Suprapubic skin (tissue), 4 donors: ENCODE data around the gene TPT1. TPM values are rescaled to one million over a fixed set of nuclear protein-coding genes. Genes with fewer than 3 reads are reported as not detected.
"Not testable (repeated sequence)": the region's sequence is repeated elsewhere in the genome, so short reads cannot be mapped to it uniquely, and the experiment has no call there.

Source experiments
- DNase-seq, 2 donors: peaks; one replicate each; pipeline ENCODE4 v3.0.0-alpha.2; 2019; ENCODE audit warnings: low spot score in 2 of 2
- H3K27ac ChIP-seq: fragments of 200-600 bp; sonication (generic); one replicate; pipeline ENCODE4 v1.5.1; 2019
- H3K27me3 ChIP-seq: fragments of 200-600 bp; sonication (generic); one replicate; pipeline ENCODE4 v1.5.1; 2019
- H3K36me3 ChIP-seq: fragments of 200-600 bp; sonication (generic); one replicate; pipeline ENCODE4 v1.5.1; 2019
- H3K4me1 ChIP-seq: fragments of 200-600 bp; sonication (generic); one replicate; pipeline ENCODE4 v1.5.1; 2019
- H3K4me3 ChIP-seq: fragments of 200-600 bp; sonication (generic); one replicate; pipeline ENCODE4 v1.5.1; 2019; ENCODE audit warnings: mild to moderate bottlenecking
- H3K9me3 ChIP-seq: fragments of 200-600 bp; sonication (generic); one replicate; pipeline ENCODE4 v1.5.1; 2019
- EP300 ChIP-seq: sonication (generic); formaldehyde crosslinking; IDR thresholded peaks from one replicate; pipeline ENCODE4 v1.6.1; 2017; ENCODE audit warnings: antibody characterized with exemption
- POLR2A ChIP-seq, 2 donors: fragments of 450-650 bp; IDR thresholded peaks; one replicate each; pipeline ENCODE4 v1.6.1; 2017; ENCODE audit warnings: antibody characterized with exemption in 2 of 2, mild to moderate bottlenecking in 2 of 2, moderate library complexity in 2 of 2
- POLR2AphosphoS5 ChIP-seq, 3 donors: sonication (generic); formaldehyde crosslinking; IDR thresholded peaks; one replicate each; pipeline ENCODE4 v1.6.1; 2017; ENCODE audit warnings: antibody characterized with exemption in 3 of 3
- WGBS: methylation state at CpG from one replicate; pipeline ENCODE4 v1.1.5; 2018; 5-methylcytosine and 5-hydroxymethylcytosine counted together
- total RNA-seq, 4 donors: library from RNA; depleted of rRNA; stranded (reverse); fragments of >200 nt; gene quantifications; one replicate each; pipeline ENCODE4 v1.1.0, GENCODE V29; 2016
- TF ChIP-seq, protein P1 (sequence below), 2 donors: fragments of 200-600 bp in 1 of 2; fragments of 450-650 bp in 1 of 2; sonication (generic) in 1 of 2; IDR thresholded peaks; one replicate each; pipeline ENCODE4 v1.5.1; 2016 to 2019; ENCODE audit warnings: antibody characterized with exemption in 2 of 2, mild to moderate bottlenecking in 1 of 2, moderate library complexity in 1 of 2

Gene TPT1
- total RNA-seq, 4 donors from 2014 or later: 1,947 to 2,729 (median 2,521) TPM

- Histone ChIP-seq H3K27ac (no peak overlapping the region), H3K9me3 (no peaks in the 10 kb centered on the region), H3K27me3 (no peaks in the 10 kb centered on the region), H3K36me3 (peaks cover 18% of the 10 kb centered on the region), H3K4me1 (no peaks in the 10 kb centered on the region), H3K4me3 (no peak overlapping the region)
- 74% methylated on average over 4 of the region's 4 CpGs for WGBS
- DNase-seq: no peak
- no peak for TF ChIP-seq POLR2AphosphoS5 (IDR thresholded peaks at IDR 0.05)
- TF ChIP-seq, protein P1, sequence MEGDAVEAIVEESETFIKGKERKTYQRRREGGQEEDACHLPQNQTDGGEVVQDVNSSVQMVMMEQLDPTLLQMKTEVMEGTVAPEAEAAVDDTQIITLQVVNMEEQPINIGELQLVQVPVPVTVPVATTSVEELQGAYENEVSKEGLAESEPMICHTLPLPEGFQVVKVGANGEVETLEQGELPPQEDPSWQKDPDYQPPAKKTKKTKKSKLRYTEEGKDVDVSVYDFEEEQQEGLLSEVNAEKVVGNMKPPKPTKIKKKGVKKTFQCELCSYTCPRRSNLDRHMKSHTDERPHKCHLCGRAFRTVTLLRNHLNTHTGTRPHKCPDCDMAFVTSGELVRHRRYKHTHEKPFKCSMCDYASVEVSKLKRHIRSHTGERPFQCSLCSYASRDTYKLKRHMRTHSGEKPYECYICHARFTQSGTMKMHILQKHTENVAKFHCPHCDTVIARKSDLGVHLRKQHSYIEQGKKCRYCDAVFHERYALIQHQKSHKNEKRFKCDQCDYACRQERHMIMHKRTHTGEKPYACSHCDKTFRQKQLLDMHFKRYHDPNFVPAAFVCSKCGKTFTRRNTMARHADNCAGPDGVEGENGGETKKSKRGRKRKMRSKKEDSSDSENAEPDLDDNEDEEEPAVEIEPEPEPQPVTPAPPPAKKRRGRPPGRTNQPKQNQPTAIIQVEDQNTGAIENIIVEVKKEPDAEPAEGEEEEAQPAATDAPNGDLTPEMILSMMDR (IDR thresholded peaks at IDR 0.05): no peak
- no peak for TF ChIP-seq POLR2A (IDR thresholded peaks at IDR 0.05)
- no peak for TF ChIP-seq EP300
Measured at GRCh38 chr13:45384474-45385174, 43.6 kb upstream of the TPT1 start.

DNA sequence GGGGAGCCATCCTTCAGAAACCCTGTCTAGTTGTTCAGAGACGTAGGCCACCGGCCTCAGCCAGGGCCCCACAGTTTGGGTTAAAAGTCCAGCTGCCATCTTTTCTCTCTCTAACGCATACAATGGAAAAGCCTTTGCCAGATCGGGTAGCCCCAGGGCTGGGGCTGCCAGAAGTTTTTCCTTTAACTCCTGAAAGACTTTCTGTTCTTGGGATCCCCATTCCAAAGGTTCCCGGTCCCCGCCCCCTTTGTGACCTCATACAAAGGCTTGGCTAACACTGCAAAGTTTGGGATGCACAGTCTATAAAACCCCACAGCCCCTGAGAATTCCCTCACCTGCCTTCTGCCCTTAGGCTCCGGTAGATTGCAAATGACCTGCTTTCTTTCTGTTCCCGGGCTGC is 41.8 kb upstream of the TPT1 start:
- not testable (repeated sequence) for H3K27ac ChIP-seq, H3K9me3 ChIP-seq, H3K4me3 ChIP-seq, H3K27me3 ChIP-seq, DNase-seq, H3K4me1 ChIP-seq
- H3K36me3 ChIP-seq: peaks cover 18% of the 10 kb centered on the region
- 76% methylated on average over 8 of the region's 8 CpGs for WGBS

DNA sequence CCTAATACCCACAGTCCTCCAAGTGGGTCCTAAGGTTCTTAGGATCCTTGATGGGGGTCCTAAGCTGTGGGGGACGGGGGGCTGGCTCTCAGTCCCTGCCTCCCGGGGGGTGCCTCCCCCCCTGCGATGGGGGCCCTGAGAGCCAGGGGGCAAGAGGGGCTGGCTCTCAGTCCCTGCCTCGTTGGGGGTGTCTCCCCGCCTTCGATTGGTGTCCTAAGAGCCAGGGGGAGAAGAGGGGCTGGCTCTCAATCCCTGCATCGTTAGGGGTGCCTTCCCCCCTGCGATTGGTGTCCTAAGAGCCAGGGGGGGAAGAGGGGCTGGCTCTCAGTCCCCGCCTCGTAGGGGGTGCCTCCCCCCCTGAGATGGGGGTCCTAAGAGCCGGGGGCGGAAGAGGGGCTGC is 40.2 kb upstream of the TPT1 start:
- Histone ChIP-seq H3K27ac (no peak overlapping the region), H3K9me3 (no peaks in the 10 kb centered on the region), H3K36me3 (peaks cover 14% of the 10 kb centered on the region), H3K27me3 (no peaks in the 10 kb centered on the region), H3K4me1 (no peaks in the 10 kb centered on the region), H3K4me3 (no peak overlapping the region)
- no peak for DNase-seq
- no CpG with 5 or more reads among the region's 12 CpGs for WGBS
- TF ChIP-seq POLR2A (IDR thresholded peaks at IDR 0.05): no peak
- TF ChIP-seq POLR2AphosphoS5 (IDR thresholded peaks at IDR 0.05): no peak
- no peak for TF ChIP-seq EP300
- TF ChIP-seq, protein P1 (IDR thresholded peaks at IDR 0.05): no peak

- not testable (repeated sequence) for H3K27ac ChIP-seq, H3K27me3 ChIP-seq, H3K4me3 ChIP-seq, H3K4me1 ChIP-seq, H3K9me3 ChIP-seq, DNase-seq
- H3K36me3 ChIP-seq: peaks cover 14% of the 10 kb centered on the region
- WGBS: 55% methylated on average over 6 of the region's 8 CpGs
Measured at GRCh38 chr13:45380708-45381107, 39.7 kb upstream of the TPT1 start.

DNA sequence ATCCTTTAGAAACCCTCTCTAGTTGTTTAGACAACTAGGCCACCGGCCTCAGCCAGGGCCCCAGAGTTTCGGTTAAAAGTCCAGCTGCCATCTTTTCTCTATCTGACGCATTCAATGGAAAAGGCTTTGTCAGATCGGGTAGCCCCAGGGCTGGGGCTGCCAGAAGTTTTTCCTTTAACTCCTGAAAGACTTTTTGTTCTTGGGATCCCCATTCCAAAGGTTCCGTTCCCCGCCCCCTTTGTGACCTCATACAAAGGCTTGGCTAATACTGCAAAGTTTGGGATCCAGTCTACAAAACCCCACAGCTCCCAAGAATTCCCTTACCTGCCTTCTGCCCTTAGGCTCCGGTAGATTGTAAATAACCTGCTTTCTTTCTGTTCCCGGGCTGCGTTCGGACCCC is 38.5 kb upstream of the TPT1 start:
- WGBS: 76% methylated on average over 7 of the region's 10 CpGs
- H3K9me3 ChIP-seq: not testable (repeated sequence)

GRCh38 chr13:45378786-45379185 is 37.8 kb upstream of the TPT1 start:
- H3K4me3 ChIP-seq, DNase-seq, H3K9me3 ChIP-seq, H3K27ac ChIP-seq, H3K4me1 ChIP-seq, H3K27me3 ChIP-seq, H3K36me3 ChIP-seq: not testable (repeated sequence)
- whole genome bisulfite sequencing: 77% methylated on average over 8 of the region's 8 CpGs

More for the DNA sequence above, 38.5 kb upstream of the TPT1 start:
- not testable (repeated sequence) for H3K4me1 ChIP-seq, H3K27ac ChIP-seq, H3K36me3 ChIP-seq, DNase-seq, H3K27me3 ChIP-seq, H3K4me3 ChIP-seq

DNA sequence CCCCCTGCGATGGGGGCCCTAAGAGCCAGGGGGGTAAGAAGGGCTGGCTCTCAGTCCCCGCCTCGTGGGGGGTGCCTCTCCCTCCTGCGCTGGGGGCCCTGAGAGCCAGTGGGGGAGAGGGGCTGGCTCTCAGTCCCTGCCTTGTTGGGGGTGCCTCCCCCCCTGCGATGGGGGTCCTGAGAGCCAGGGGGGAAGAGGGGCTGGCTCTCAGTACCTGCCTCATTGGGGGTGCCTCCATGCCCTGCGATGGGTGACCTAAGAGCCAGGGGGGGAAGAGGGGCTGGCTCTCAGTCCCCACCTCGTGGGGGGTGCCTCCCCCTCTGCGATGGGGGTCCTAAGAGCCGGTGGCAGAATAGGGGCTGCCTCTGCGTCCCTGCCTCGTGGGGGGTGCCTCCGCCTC is 36.3 kb upstream of the TPT1 start:
- no CpG with 5 or more reads among the region's 12 CpGs for WGBS
- DNase-seq, H3K9me3 ChIP-seq, H3K4me3 ChIP-seq, H3K4me1 ChIP-seq, H3K36me3 ChIP-seq, H3K27me3 ChIP-seq, H3K27ac ChIP-seq: not testable (repeated sequence)

DNA sequence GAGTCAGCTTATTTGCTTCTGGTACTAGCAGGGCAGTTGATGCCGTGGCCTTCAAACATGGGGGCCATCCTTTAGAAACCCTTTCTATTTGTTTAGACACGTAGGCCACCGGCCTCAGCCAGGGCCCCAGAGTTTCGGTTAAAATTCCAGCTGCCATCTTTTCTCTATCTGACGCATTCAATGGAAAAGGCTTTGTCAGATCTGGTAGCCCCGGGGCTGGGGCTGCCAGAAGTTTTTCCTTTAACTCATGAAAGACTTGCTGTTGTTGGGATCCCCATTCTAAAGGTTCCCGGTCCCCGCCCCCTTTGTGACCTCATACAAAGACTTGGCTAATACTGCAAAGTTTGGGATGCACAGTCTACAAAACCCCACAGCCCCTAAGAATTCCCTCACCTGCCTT is 35.7 kb upstream of the TPT1 start:
- not testable (repeated sequence) for H3K4me3 ChIP-seq, H3K27me3 ChIP-seq, DNase-seq, H3K36me3 ChIP-seq, H3K27ac ChIP-seq, H3K4me1 ChIP-seq, H3K9me3 ChIP-seq
- 69% methylated on average over 8 of the region's 8 CpGs for WGBS
